ENCODE results near the gene PMVK. TPM values are rescaled to one million over a fixed set of nuclear protein-coding genes. Genes with fewer than 3 reads are reported as not detected.

PMVK gene
- total RNA-seq, 1 donor from 2014 or later, result 9.6 TPM

GRCh38 chr1:154926201-154926600 lies 10.3 kb downstream of the PMVK start:
- intact Hi-C loops (cut with DNase I), result no loop called here
- no peak for TF ChIP-seq CTCF (IDR thresholded peaks at IDR 0.05)
- DNase-seq (ENCODE audit: low spot score in 2 of 2), result no peak
- H3K36me3 ChIP-seq, result peaks cover 49 to 74% of the 10 kb centered on the region in 2 donors
- no peaks in the 10 kb centered on the region for H3K4me1 ChIP-seq
- no peaks in the 10 kb centered on the region for H3K9me3 ChIP-seq
- no peaks in the 10 kb centered on the region for H3K27me3 ChIP-seq
- no peak overlapping the region for H3K4me3 ChIP-seq
- H3K27ac ChIP-seq, result no peak overlapping the region

GRCh38 chr1:154925335-154926170 lies 11.0 kb downstream of the PMVK start:
- TF ChIP-seq CTCF (IDR thresholded peaks at IDR 0.05), result no peak
- H3K27me3 ChIP-seq, result no peaks in the 10 kb centered on the region
- H3K36me3 ChIP-seq, result peaks cover 44 to 74% of the 10 kb centered on the region in 2 donors
- no peak for DNase-seq (ENCODE audit: low spot score in 2 of 2)
- H3K4me1 ChIP-seq, result no peaks in the 10 kb centered on the region
- H3K27ac ChIP-seq, result no peak overlapping the region
- H3K9me3 ChIP-seq, result no peaks in the 10 kb centered on the region
- intact Hi-C loops (cut with DNase I), result no loop called here
- H3K4me3 ChIP-seq, result no peak overlapping the region

- Histone ChIP-seq H3K4me1 (no peaks in the 10 kb centered on the region), H3K9me3 (no peaks in the 10 kb centered on the region), H3K4me3 (no peak overlapping the region), H3K36me3 (peaks cover 37 to 60% of the 10 kb centered on the region in 2 donors), H3K27me3 (no peaks in the 10 kb centered on the region), H3K27ac (no peak overlapping the region)
- no peak for TF ChIP-seq CTCF (IDR thresholded peaks at IDR 0.05)
- intact Hi-C loops (cut with DNase I), result no loop called here
- no peak for DNase-seq (ENCODE audit: low spot score in 2 of 2)
Observed at GRCh38 chr1:154923695-154924094, 12.8 kb downstream of the PMVK start.

- intact Hi-C loops (cut with DNase I), result no loop called here
- H3K4me3 ChIP-seq, result no peak overlapping the region
- no peaks in the 10 kb centered on the region for H3K27me3 ChIP-seq
- H3K9me3 ChIP-seq, result no peaks in the 10 kb centered on the region
- no peak for TF ChIP-seq CTCF (IDR thresholded peaks at IDR 0.05)
- DNase-seq (ENCODE audit: low spot score in 2 of 2), result no peak
- no peaks in the 10 kb centered on the region for H3K4me1 ChIP-seq
- no peak overlapping the region for H3K27ac ChIP-seq
- H3K36me3 ChIP-seq, result no peaks in the 10 kb centered on the region
Observed at GRCh38 chr1:154913273-154913672, 23.2 kb downstream of the PMVK start.

- DNase-seq (ENCODE audit: low spot score in 2 of 2), result no peak
- no peak for TF ChIP-seq CTCF (IDR thresholded peaks at IDR 0.05)
Observed at GRCh38 chr1:154912755-154913154, 23.8 kb downstream of the PMVK start.

More at GRCh38 chr1:154912755-154913154, 23.8 kb downstream of the PMVK start:
- Histone ChIP-seq H3K4me3 (no peak overlapping the region), H3K27ac (no peak overlapping the region), H3K9me3 (no peaks in the 10 kb centered on the region), H3K36me3 (no peaks in the 10 kb centered on the region), H3K27me3 (no peaks in the 10 kb centered on the region), H3K4me1 (no peaks in the 10 kb centered on the region)
- intact Hi-C loops (cut with DNase I), result no loop called here
